SK-N-SH (cell line): ENCODE measurements around the gene HAGH. TPM values are rescaled to one million over a fixed set of nuclear protein-coding genes. Genes with fewer than 3 reads are reported as not detected.
A peak's percentile ranks its signal among the peaks of the same experiment; 100 is the strongest.

ENCODE experiments used
- CTCF ChIA-PET: fragments of 300-600, 350-600 bp; formaldehyde crosslinking; extraction: SDS; loops from one replicate; lab custom pipeline; 2021; lab: Yijun Ruan, JAX
- POLR2A ChIA-PET: fragments of 350-600 bp; sonication (Branson Sonifier 250); formaldehyde crosslinking; extraction: SDS; loops from one replicate; lab custom pipeline; 2020; ENCODE audit warnings: antibody characterized with exemption, inconsistent platforms; lab: Yijun Ruan, JAX
- DNase-seq: peaks from one replicate; pipeline ENCODE4 v3.0.0; 2012
- H2AFZ ChIP-seq: fragments of 200-600 bp; sonication (generic); 2 replicates; pipeline ENCODE4 v1.8.1; 2016; ENCODE audit warnings: antibody characterized with exemption, mild to moderate bottlenecking, low read depth
- H3F3A ChIP-seq: fragments of 200-600 bp; sonication (generic); replicated peaks from 2 replicates; pipeline ENCODE3; 2016; ENCODE audit warnings: antibody characterized with exemption, mild to moderate bottlenecking; ENCODE audit not compliant: insufficient read depth
- H3K27ac ChIP-seq, 2 experiments: fragments of 200-500 bp in 1 of 2; fragments of 200-600 bp in 1 of 2; sonication (Bioruptor generic) in 1 of 2; sonication (generic), shearing (Covaris generic) in 1 of 2; 2 replicates each; pipeline versions ENCODE4 v1.5.1 to v1.6.1; 2014 to 2016; ENCODE audit warnings: low read depth in 2 of 2, inconsistent platforms in 1 of 2, low read length in 1 of 2, mild to moderate bottlenecking in 1 of 2, mixed read lengths in 1 of 2
- H3K27me3 ChIP-seq: fragments of 200-600 bp; sonication (generic), shearing (Covaris generic); 2 replicates; pipeline ENCODE4 v1.6.1; 2016; ENCODE audit warnings: mixed run types; ENCODE audit not compliant: insufficient read depth
- H3K36me3 ChIP-seq, 2 experiments: fragments of 200-500 bp in 1 of 2; fragments of 200-600 bp in 1 of 2; sonication (Bioruptor generic) in 1 of 2; sonication (generic) in 1 of 2; replicated peaks in 1 of 2; 2 replicates each; pipeline versions ENCODE3 to v1.5.1; 2014 to 2016; ENCODE audit warnings: low read length in 1 of 2, mild to moderate bottlenecking in 1 of 2; ENCODE audit not compliant: insufficient read depth in 2 of 2, control insufficient read depth in 1 of 2
- H3K4me1 ChIP-seq, 2 experiments: fragments of 200-500 bp in 1 of 2; fragments of 200-600 bp in 1 of 2; sonication (Bioruptor generic) in 1 of 2; sonication (generic), shearing (Covaris generic) in 1 of 2; 2 replicates each; pipeline versions ENCODE4 v1.5.1 to v1.6.1; 2014 to 2016; ENCODE audit warnings: low read depth in 1 of 2, low read length in 1 of 2, mixed run types in 1 of 2; ENCODE audit not compliant: insufficient read depth in 2 of 2, control insufficient read depth in 1 of 2
- H3K4me2 ChIP-seq: fragments of 200-600 bp; sonication (generic), shearing (Covaris generic); 2 replicates; pipeline ENCODE4 v1.6.1; 2017; ENCODE audit warnings: mixed run types
- H3K4me3 ChIP-seq, 2 experiments: fragments of 200-500 bp in 1 of 2; fragments of 200-600 bp in 1 of 2; sonication (Bioruptor generic) in 1 of 2; sonication (generic), shearing (Covaris generic) in 1 of 2; 2 replicates each; pipeline versions ENCODE4 v1.5.1 to v1.8.1; 2014 to 2016; ENCODE audit warnings: low read depth in 2 of 2, inconsistent platforms in 1 of 2, low read length in 1 of 2, mild to moderate bottlenecking in 1 of 2, mixed read lengths in 1 of 2, moderate library complexity in 1 of 2
- H3K79me2 ChIP-seq: fragments of 200-600 bp; sonication (generic); 2 replicates; pipeline ENCODE4 v1.8.1; 2017; ENCODE audit warnings: mild to moderate bottlenecking; ENCODE audit not compliant: insufficient read depth
- H3K9ac ChIP-seq: fragments of 200-600 bp; sonication (generic); 2 replicates; pipeline ENCODE4 v1.6.1; 2017; ENCODE audit warnings: mixed run types
- H3K9me2 ChIP-seq: fragments of 200-600 bp; sonication (generic); 2 replicates; pipeline ENCODE4 v1.6.1; 2017; ENCODE audit warnings: mixed run types
- H3K9me3 ChIP-seq: fragments of 200-600 bp; sonication (generic); 2 replicates; pipeline ENCODE4 v1.6.1; 2017; ENCODE audit warnings: mixed run types, mild to moderate bottlenecking, moderate library complexity
- H4K20me1 ChIP-seq: fragments of 200-600 bp; sonication (generic); 2 replicates; pipeline ENCODE4 v1.6.1; 2017; ENCODE audit warnings: mild to moderate bottlenecking, mixed run types; ENCODE audit not compliant: insufficient read depth
- CHD2 ChIP-seq: fragments of 150-350 bp; IDR thresholded peaks from 2 replicates; pipeline ENCODE4 v1.6.1; 2018; ENCODE audit warnings: low read length; ENCODE audit not compliant: partially characterized antibody
- CTCF ChIP-seq: fragments of 200-600 bp; sonication (generic); IDR thresholded peaks from 2 replicates; pipeline ENCODE4 v1.6.1; 2017; ENCODE audit warnings: antibody characterized with exemption, mild to moderate bottlenecking, moderate library complexity
- ELF1 ChIP-seq: IDR thresholded peaks from 2 replicates; pipeline ENCODE4 v1.4.0; 2012
- FOSL2 ChIP-seq: IDR thresholded peaks from 2 replicates; pipeline ENCODE4 v1.4.0; 2012; ENCODE audit warnings: low read depth, mild to moderate bottlenecking, moderate library complexity, borderline replicate concordance
- GABPA ChIP-seq: IDR thresholded peaks from 2 replicates; pipeline ENCODE4 v1.4.0; 2012; ENCODE audit warnings: low read depth, mild to moderate bottlenecking
- GATA2 ChIP-seq: sonication (generic); formaldehyde crosslinking; IDR thresholded peaks from 2 replicates; pipeline ENCODE4 v1.5.0; 2020; ENCODE audit warnings: mild to moderate bottlenecking, missing genetic modification reagents
- IRF3 ChIP-seq: fragments of 150-350 bp; IDR thresholded peaks from 2 replicates; pipeline ENCODE4 v1.6.1; 2016; ENCODE audit warnings: mild to moderate bottlenecking, low read depth, low read length
- MEF2A ChIP-seq: IDR thresholded peaks from 2 replicates; pipeline ENCODE4 v1.4.0; 2012; ENCODE audit warnings: low read depth, borderline replicate concordance
- MXI1 ChIP-seq: IDR thresholded peaks from 2 replicates; pipeline ENCODE4 v1.6.1; 2012; ENCODE audit warnings: mild to moderate bottlenecking, low read depth, low read length, improper control_type of control experiment
- NFIC ChIP-seq: IDR thresholded peaks from 2 replicates; pipeline ENCODE4 v1.4.0; 2012; ENCODE audit warnings: borderline replicate concordance
- NRF1 ChIP-seq: IDR thresholded peaks from 2 replicates; pipeline ENCODE4 v1.6.1; 2012; ENCODE audit warnings: low read depth, mild to moderate bottlenecking, low read length
- RCOR1 ChIP-seq: fragments of 150-350 bp; IDR thresholded peaks from 2 replicates; pipeline ENCODE4 v1.6.1; 2017; ENCODE audit warnings: antibody characterized with exemption, low read length
- REST ChIP-seq: IDR thresholded peaks from 2 replicates; pipeline ENCODE4 v1.6.1; 2012; ENCODE audit warnings: mild to moderate bottlenecking, low read depth, low read length, moderate library complexity
- RFX5 ChIP-seq: IDR thresholded peaks from 2 replicates; pipeline ENCODE4 v1.6.1; 2012; ENCODE audit warnings: mild to moderate bottlenecking, improper control_type of control experiment, low read length
- RXRA ChIP-seq: IDR thresholded peaks from 2 replicates; pipeline ENCODE4 v1.4.0; 2012; ENCODE audit warnings: low read depth, mild to moderate bottlenecking, borderline replicate concordance
- SMC3 ChIP-seq: IDR thresholded peaks from 2 replicates; pipeline ENCODE4 v1.6.1; 2012; ENCODE audit warnings: low read depth, low read length, improper control_type of control experiment
- USF1 ChIP-seq: IDR thresholded peaks from 2 replicates; pipeline ENCODE4 v1.4.0; 2012; ENCODE audit warnings: low read depth, borderline replicate concordance
- USF2 ChIP-seq: fragments of 150-350 bp; IDR thresholded peaks from 2 replicates; pipeline ENCODE4 v1.6.1; 2017; ENCODE audit warnings: antibody characterized with exemption, low read length, low read depth, borderline replicate concordance
- WGBS: methylation state at CpG from one replicate; pipeline ENCODE4 v1.1.6; 2017; ENCODE audit warnings: low lambda C conversion rate; 5-methylcytosine and 5-hydroxymethylcytosine counted together
- polyA plus RNA-seq, 3 experiments: library from polyadenylated mRNA; depleted of rRNA; stranded (reverse); fragments of >200 nt; gene quantifications; 2 replicates each; pipeline ENCODE4 v1.2.3, GENCODE V29; 2012

Gene HAGH
- polyA plus RNA-seq, 1 of the 3 experiments (the other 2 are of a cell fraction): 138 TPM

- TF ChIP-seq GABPA (no peak), USF1 (no peak), CHD2 (no peak), USF2 (no peak), MEF2A (no peak), IRF3 (no peak), ELF1 (no peak), REST (no peak), RXRA (no peak), SMC3 (no peak), RFX5 (no peak), GATA2 (CRISPR knock-in tag) (peak; percentile 61; the same call in 1 of the 2 replicates), CTCF (no peak), NRF1 (no peak), RCOR1 (peak; percentile 72; the same call in 1 of the 2 replicates), FOSL2 (no peak), NFIC (no peak), MXI1 (peak; percentile 52; the same call in 1 of the 2 replicates)
- H3K9me2 ChIP-seq: no peaks in the 10 kb centered on the region
- H3K9ac ChIP-seq: no peak overlapping the region
- 16% methylated on average over 4 of the region's 4 CpGs for WGBS
- no peaks in the 10 kb centered on the region for H3K36me3 ChIP-seq
- ChIA-PET CTCF (interaction anchor here (1.0 to 1.2 kb wide), 3 partner anchors 18 to 72 kb away, joined by 3 to 9 read pairs (median 3); no protein-coding TSS in a partner anchor), POLR2A (interaction anchor here (0.7 to 1.0 kb wide), 2 partner anchors 19 to 51 kb away, joined by 3 read pairs; partner anchors contain the start of genes FAHD1 and HAGH)
- H3K27ac ChIP-seq: no peak overlapping the region
- peaks cover 3% of the 10 kb centered on the region for H3F3A ChIP-seq
- peaks cover 0 to 7% of the 10 kb centered on the region in 2 experiments; a peak in 1 of 4 replicates for H3K4me1 ChIP-seq
- no peaks in the 10 kb centered on the region for H4K20me1 ChIP-seq
- no peaks in the 10 kb centered on the region for H3K79me2 ChIP-seq
- H3K4me3 ChIP-seq: no peak overlapping the region
- H3K4me2 ChIP-seq: no peak overlapping the region
- no peaks in the 10 kb centered on the region; the same call in 1 of the 2 replicates for H3K27me3 ChIP-seq
- DNase-seq: peak; percentile 76
- no peaks in the 10 kb centered on the region for H3K9me3 ChIP-seq
- H2AFZ ChIP-seq: no peak overlapping the region
These were observed 19.4 kb upstream of the HAGH start for GRCh38 chr16:1845985-1846384.
